Anterior cingulate cortex (tissue), 58 donors: ENCODE results near the gene NAIF1.
"Not testable (repeated sequence)": the region's sequence is repeated elsewhere in the genome, so short reads cannot be mapped to it uniquely, and the experiment has no call there.

Experiments used
- DNase-seq, 58 donors: peaks; one replicate each; lab custom pipeline; 2025; lab: John Stamatoyannopoulos, UW

The NAIF1 gene, protein sequence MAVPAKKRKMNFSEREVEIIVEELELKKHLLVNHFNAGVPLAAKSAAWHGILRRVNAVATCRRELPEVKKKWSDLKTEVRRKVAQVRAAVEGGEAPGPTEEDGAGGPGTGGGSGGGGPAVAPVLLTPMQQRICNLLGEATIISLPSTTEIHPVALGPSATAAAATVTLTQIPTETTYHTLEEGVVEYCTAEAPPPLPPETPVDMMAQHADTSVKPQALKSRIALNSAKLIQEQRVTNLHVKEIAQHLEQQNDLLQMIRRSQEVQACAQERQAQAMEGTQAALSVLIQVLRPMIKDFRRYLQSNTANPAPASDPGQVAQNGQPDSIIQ

DNA sequence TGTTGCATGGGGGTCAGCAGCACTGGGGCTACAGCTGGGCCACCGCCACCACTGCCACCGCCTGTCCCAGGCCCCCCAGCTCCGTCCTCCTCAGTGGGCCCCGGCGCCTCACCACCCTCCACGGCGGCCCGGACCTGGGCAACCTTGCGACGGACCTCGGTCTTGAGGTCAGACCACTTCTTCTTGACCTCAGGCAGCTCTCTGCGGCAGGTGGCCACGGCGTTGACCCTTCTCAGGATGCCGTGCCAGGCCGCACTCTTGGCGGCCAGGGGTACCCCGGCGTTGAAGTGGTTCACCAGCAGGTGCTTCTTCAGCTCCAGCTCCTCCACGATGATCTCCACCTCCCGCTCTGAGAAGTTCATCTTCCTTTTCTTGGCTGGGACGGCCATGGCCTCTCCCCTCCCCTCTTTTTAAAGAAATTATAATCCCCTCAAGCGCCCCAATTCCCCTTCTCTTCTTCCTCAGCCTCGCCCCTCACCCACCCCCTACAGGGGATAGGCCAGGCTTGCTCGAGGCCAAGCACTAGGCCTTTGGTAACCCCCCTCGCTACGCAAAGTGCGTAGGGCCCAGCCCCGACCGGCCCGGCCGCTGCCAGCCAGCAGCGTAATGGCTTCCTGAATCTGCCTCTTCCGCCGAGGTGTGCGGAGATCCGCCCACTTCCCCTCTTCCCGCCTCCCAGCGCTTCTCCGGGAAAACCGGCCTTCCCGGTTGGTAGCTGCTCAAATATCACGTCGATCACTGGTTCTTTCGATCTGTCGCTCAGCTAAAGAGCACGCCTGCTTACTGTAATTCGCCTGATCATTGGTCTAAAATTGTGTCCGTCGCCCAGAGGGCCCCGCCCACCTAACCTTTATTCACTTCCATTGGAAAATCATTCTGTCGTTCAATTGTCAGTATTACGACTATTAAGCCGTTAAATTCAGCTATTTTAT is at the start of gene NAIF1:
Gene NAIF1, minus strand, starts transcription at position 608 of the 932 bp plus-strand sequence. Its CDS starts 219 bp downstream, at position 389.
- DNase-seq = peak; percentile 80 to 99 (median 97)

DNA sequence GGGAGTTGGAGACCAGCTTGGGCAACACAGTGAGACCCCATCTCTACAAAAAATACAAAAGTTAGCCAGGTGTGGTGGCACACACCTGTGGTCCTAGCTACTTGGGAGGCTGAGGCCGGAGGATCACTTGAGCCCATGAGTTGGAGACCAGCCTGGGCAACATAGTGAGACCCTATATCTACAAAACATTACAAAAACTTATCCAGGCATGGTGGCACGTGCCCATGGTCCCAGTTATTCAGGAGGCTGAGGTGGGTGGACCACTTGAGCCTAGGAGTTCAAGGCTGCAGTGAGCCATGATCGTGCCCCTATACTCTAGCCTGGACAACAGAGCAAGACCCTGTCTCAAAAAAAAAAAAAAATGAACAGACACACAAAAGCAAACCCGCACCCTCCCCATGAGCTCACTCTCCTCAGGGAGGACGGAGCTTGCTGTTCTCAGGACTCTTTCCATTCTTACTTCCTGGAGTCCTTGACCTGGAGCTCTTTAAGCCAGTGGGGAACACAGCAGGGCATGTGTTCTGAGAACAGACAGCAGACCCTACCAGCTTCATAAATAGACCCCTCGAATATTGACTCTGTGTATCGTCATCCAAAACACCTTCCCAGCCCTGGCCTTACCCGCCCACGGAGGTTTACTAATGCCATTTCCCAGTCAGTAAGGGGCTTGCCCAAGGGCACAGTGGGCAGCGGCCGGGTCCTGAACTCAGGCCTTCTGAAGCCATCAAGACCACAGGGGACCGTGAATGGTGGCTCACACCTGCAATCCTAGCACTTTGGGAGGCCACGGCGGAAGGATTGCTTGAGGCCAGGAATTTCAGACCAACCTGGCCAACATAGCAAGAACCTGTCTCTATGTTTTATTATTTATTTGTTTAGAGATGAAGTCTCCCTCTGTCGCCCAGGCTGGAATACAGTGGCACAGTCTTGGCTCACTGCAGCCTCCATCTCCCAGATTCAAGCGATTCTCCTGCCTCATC is 49.3 kb upstream of the NAIF1 start:
- no peak for DNase-seq

- no peak for DNase-seq
These were observed 48.3 kb upstream of the NAIF1 start for GRCh38 chr9:128115187-128116103.

DNA sequence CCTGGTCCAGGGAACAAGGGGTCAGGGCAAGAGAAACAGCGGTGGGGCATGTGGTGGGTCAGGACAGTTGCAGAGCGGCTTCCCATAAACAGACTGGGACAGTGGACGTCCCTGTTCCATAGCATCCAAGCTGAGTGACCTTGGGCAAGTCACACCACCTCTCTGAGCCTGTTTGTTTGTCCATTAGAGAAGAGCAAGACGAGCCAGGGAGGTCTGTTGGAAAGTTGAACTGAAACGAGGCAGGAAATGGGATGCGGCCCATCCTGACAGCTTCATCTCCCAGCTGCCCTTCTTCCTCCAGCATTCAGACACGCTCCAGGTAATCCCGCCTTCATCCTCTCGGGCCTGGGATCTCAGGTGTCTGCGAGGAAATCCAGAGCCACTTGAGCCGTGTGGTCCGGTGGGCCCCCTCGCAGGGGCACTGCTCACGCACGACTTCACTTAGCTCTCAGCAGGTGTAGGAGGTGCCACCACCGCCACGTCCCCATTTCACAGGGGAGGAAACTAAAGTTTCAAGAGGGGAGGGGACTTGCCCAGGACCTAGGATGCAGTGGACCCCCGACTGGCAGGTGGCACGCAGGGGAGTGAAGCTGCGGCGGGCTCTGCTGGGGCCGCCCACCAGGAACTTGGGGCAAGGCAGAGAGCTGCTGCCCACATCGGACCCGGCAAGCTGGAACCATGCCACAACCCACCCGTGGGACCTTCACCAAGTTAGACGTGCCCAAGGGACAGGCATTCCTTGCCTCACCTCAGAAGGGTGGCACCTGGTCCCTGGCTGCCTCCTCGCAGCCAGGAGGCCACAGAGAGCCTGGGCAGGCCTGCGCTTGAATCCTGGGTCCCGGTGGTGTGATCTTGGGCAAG is 47.4 kb upstream of the NAIF1 start:
- no peak for DNase-seq

- no peak for DNase-seq
These were observed 46.6 kb upstream of the NAIF1 start for GRCh38 chr9:128113526-128114325.

GRCh38 chr9:128111726-128112125 is 44.6 kb upstream of the NAIF1 start:
- DNase-seq = not testable (repeated sequence)

- no peak for DNase-seq
These were observed 42.1 kb upstream of the NAIF1 start for GRCh38 chr9:128109050-128109709.

DNA sequence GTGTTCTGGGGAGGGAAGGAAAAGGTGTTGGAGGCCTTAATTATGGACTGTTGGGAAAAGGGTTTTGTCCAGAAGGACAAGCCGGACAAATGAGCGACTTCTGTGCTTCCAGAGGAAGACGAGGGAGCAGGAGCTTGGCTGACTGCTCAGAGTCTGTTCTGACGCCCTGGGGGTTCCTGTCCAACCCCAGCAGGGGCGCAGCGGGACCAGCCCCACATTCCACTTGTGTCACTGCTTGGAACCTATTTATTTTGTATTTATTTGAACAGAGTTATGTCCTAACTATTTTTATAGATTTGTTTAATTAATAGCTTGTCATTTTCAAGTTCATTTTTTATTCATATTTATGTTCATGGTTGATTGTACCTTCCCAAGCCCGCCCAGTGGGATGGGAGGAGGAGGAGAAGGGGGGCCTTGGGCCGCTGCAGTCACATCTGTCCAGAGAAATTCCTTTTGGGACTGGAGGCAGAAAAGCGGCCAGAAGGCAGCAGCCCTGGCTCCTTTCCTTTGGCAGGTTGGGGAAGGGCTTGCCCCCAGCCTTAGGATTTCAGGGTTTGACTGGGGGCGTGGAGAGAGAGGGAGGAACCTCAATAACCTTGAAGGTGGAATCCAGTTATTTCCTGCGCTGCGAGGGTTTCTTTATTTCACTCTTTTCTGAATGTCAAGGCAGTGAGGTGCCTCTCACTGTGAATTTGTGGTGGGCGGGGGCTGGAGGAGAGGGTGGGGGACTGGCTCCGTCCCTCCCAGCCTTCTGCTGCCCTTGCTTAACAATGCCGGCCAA is 41.3 kb upstream of the NAIF1 start:
- DNase-seq = no peak

DNA sequence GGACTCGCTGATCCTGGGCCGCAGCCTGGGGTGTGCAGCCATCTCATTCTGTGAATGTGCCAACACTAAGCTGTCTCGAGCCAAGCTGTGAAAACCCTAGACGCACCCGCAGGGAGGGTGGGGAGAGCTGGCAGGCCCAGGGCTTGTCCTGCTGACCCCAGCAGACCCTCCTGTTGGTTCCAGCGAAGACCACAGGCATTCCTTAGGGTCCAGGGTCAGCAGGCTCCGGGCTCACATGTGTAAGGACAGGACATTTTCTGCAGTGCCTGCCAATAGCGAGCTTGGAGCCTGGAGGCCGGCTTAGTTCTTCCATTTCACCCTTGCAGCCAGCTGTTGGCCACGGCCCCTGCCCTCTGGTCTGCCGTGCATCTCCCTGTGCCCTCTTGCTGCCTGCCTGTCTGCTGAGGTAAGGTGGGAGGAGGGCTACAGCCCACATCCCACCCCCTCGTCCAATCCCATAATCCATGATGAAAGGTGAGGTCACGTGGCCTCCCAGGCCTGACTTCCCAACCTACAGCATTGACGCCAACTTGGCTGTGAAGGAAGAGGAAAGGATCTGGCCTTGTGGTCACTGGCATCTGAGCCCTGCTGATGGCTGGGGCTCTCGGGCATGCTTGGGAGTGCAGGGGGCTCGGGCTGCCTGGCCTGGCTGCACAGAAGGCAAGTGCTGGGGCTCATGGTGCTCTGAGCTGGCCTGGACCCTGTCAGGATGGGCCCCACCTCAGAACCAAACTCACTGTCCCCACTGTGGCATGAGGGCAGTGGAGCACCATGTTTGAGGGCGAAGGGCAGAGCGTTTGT is 40.5 kb upstream of the NAIF1 start:
- DNase-seq = no peak

GRCh38 chr9:128106940-128107467 is 39.9 kb upstream of the NAIF1 start:
- no peak for DNase-seq

- no peak for DNase-seq
These were observed 39.2 kb upstream of the NAIF1 start for GRCh38 chr9:128106181-128106939.

DNA sequence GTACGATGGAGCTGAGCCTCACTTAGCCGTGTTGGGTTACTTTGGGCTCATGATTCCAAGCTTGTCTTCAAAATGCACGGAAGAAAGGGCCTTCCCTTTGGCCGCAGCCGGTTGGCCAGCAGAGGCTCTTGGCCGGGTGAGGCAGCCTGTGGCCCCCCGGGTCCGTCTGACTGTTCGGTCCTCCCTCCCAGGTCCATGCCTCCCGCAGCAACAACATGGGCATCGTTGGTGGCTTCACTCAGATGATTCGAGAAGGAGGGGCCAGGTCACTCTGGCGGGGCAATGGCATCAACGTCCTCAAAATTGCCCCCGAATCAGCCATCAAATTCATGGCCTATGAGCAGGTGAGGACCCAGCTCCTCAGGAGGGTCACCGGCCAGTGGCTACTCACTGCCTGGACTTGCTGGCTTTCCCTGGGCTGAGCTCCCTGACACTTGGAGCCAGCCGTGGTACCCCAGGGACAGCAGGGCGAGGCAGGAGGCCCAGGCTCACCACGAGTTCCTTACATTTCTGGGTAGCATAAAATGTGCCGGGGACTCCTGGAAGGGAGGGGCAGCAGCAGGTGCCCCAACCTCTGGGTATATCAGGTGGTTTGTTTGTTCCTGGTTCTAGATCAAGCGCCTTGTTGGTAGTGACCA is 38.5 kb upstream of the NAIF1 start:
- no peak for DNase-seq

GRCh38 chr9:128104171-128104618 is 37.1 kb upstream of the NAIF1 start:
- DNase-seq = no peak

DNA sequence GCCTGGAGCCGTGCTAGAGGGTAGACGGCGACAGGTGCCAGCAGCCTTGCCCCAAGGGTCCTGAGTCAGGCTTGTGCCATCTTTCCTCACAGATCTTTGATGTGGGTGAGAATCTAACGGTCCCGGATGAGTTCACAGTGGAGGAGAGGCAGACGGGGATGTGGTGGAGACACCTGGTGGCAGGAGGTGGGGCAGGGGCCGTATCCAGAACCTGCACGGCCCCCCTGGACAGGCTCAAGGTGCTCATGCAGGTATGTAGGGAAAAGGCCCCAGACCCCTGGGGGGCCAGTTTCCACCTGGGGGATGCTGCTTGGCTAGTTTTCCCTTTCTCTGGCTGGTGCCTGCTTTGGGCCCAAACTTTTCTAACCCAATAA is 36.5 kb upstream of the NAIF1 start:
- DNase-seq = no peak
